ENCODE measurements around the gene KDM5B.
"Not testable (repeated sequence)": the region's sequence is repeated elsewhere in the genome, so short reads cannot be mapped to it uniquely, and the experiment has no call there.

KDM5B gene

GRCh38 chr1:202815120-202815519, 6.9 kb upstream of the KDM5B start:
- no peak for DNase-seq (ENCODE audit: extremely low read depth in 1 of 2, low read depth in 1 of 2)

DNA sequence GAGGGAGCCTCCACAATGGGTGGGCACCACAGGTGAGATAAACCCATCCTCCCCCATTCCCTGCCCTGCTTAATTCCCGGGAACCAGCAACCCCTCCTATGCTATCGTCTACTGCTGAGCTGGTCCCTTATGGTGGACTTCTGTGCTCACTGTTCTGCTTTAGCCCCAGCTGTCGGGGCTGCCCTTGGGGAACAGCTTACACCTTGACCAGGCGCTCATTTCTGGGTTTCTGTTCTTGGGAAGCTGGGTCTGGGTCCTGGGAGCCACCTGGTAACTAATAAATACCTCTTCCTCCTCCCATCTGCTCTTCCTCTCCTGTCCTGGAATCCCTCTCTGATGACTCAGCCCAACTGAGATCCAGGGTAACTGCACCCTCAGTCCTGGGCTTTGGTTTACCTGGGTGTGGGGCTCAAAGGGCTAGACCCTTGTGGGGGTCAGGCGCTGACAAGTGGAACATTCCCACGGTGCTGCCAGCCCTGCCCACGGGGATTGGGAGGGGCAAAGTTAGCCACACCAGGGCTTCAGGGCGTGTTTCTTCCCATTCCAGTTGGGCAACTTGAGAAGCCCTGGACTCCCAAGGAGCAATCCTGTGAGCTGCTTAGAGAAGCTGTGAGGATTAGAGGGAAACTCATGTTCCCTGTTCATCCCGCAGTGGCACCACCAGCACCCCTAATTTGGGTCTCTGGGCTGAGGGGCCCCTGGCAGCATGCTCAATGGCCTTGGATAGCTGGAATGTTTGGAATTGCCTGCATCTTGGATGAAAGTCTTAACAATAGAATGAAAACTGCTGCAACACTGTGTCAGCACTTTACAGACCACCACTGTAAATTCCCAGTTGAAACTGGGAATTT, 4.2 kb upstream of the KDM5B start:
- no peak for DNase-seq (ENCODE audit: extremely low read depth in 1 of 2, low read depth in 1 of 2)

GRCh38 chr1:202811296-202812175, 3.3 kb upstream of the KDM5B start:
- DNase-seq (ENCODE audit: extremely low read depth in 1 of 2, low read depth in 1 of 2) = no peak

GRCh38 chr1:202810615-202811295, 2.5 kb upstream of the KDM5B start, which contains the start of gene PCAT6:
TSS of gene PCAT6 (plus strand) at chr1:202810954.
- DNase-seq (ENCODE audit: extremely low read depth in 1 of 2, low read depth in 1 of 2) = peak; percentile 58 to 75

DNA sequence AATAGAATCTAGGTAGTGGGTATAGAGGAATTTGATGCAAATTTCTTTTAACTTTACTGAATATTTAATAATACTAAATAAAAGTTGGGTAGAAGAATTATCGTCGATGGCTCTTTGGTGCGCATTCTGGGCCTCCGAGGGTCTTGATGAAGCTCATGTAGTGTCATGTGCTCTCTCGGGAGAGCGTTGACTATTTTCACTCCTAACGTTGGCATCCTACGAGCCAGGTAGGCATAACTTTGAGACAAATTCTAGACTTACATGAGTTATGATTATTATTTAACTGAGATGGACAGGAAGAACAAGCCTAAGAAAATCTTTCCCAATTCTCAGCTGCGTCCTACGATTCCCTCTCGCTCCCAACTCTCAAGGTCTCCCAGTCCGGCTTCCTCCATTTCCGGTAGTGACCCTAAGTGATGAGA, 2.0 kb upstream of the KDM5B start:
- DNase-seq (ENCODE audit: extremely low read depth in 1 of 2, low read depth in 1 of 2) = no peak

GRCh38 chr1:202809597-202810159, 1.5 kb upstream of the KDM5B start:
- DNase-seq (ENCODE audit: extremely low read depth in 1 of 2, low read depth in 1 of 2) = no peak

- peak in 1 of 2 donors; percentile 25 for DNase-seq (ENCODE audit: extremely low read depth in 1 of 2, low read depth in 1 of 2)
Measured at GRCh38 chr1:202807451-202807925, 733 bp downstream of the KDM5B start.

- DNase-seq (ENCODE audit: extremely low read depth in 1 of 2, low read depth in 1 of 2) = peak in 1 of 2 donors; percentile 9
Measured at GRCh38 chr1:202806845-202807450, 1.3 kb downstream of the KDM5B start.

- DNase-seq (ENCODE audit: extremely low read depth in 1 of 2, low read depth in 1 of 2) = no peak
Measured at GRCh38 chr1:202805886-202806844, 2.1 kb downstream of the KDM5B start.

- no peak for DNase-seq (ENCODE audit: extremely low read depth in 1 of 2, low read depth in 1 of 2)
Measured at GRCh38 chr1:202804126-202804525, 4.1 kb downstream of the KDM5B start.

GRCh38 chr1:202802998-202803932, 5.0 kb downstream of the KDM5B start:
- no peak for DNase-seq (ENCODE audit: extremely low read depth in 1 of 2, low read depth in 1 of 2)

GRCh38 chr1:202802034-202802433, 6.2 kb downstream of the KDM5B start:
- DNase-seq (ENCODE audit: extremely low read depth in 1 of 2, low read depth in 1 of 2) = no peak

- DNase-seq (ENCODE audit: extremely low read depth in 1 of 2, low read depth in 1 of 2) = no peak
Measured at GRCh38 chr1:202801175-202801574, 7.0 kb downstream of the KDM5B start.

- DNase-seq (ENCODE audit: extremely low read depth in 1 of 2, low read depth in 1 of 2) = no peak
Measured at GRCh38 chr1:202800742-202801141, 7.5 kb downstream of the KDM5B start.

GRCh38 chr1:202798792-202799331, 9.4 kb downstream of the KDM5B start:
- no peak for DNase-seq (ENCODE audit: extremely low read depth in 1 of 2, low read depth in 1 of 2)

GRCh38 chr1:202798260-202798659, 10.0 kb downstream of the KDM5B start:
- no peak for DNase-seq (ENCODE audit: extremely low read depth in 1 of 2, low read depth in 1 of 2)

GRCh38 chr1:202796670-202797069, 11.6 kb downstream of the KDM5B start:
- no peak for DNase-seq (ENCODE audit: extremely low read depth in 1 of 2, low read depth in 1 of 2)

- not testable (repeated sequence) for DNase-seq (ENCODE audit: extremely low read depth in 1 of 2, low read depth in 1 of 2)
Measured at GRCh38 chr1:202794931-202795330, 13.3 kb downstream of the KDM5B start.

Data from activated CD8-positive, alpha-beta memory T cell treated with anti-CD3 and anti-CD28 coated beads for 1 hour (primary cell).